ENCODE data around the gene ARVCF.

ARVCF gene

GRCh38 chr22:19972652-19973550 is 43.7 kb downstream of the ARVCF start:
- Histone ChIP-seq H3K4me2 (ENCODE audit: low read length) (no peak overlapping the region), H3K27ac (ENCODE audit: low read depth, low read length, poor library complexity, severe bottlenecking) (no peak overlapping the region), H2AFZ (ENCODE audit: low read length) (no peak overlapping the region), H3F3A (ENCODE audit: insufficient read depth, low read length) (no peaks in the 10 kb centered on the region), H3K36me3 (ENCODE audit: insufficient read depth, low read length) (peaks cover 5% of the 10 kb centered on the region; the same call in 1 of the 2 replicates), H3K9ac (ENCODE audit: low read length) (no peak overlapping the region), H3K4me3 (ENCODE audit: low read depth, low read length, poor library complexity, severe bottlenecking) (no peak overlapping the region), H3K79me2 (ENCODE audit: insufficient read depth, low read length) (no peaks in the 10 kb centered on the region), H4K20me1 (ENCODE audit: insufficient read depth, low read length) (no peaks in the 10 kb centered on the region), H3K27me3 (ENCODE audit: insufficient read depth, low read length) (peaks cover 3% of the 10 kb centered on the region; the same call in 1 of the 2 replicates), H3K9me3 (ENCODE audit: low read length) (no peaks in the 10 kb centered on the region), H3K4me1 (ENCODE audit: insufficient read depth, low read length, severe bottlenecking) (peaks cover 13% of the 10 kb centered on the region), H3K9me2 (ENCODE audit: low read depth, low read length) (no peaks in the 10 kb centered on the region)
- no peak for TF ChIP-seq EZH2 (IDR thresholded peaks at IDR 0.05; ENCODE audit: borderline replicate concordance, low read length)

- peaks cover 11% of the 10 kb centered on the region; the same call in 1 of the 2 replicates for H3K36me3 ChIP-seq (ENCODE audit: insufficient read depth, low read length)
These were observed 44.4 kb downstream of the ARVCF start for GRCh38 chr22:19972251-19972650.

GRCh38 chr22:19971276-19972124 is 45.1 kb downstream of the ARVCF start:
- H3K9ac ChIP-seq (ENCODE audit: low read length) = no peak overlapping the region
- no peaks in the 10 kb centered on the region for H3K9me3 ChIP-seq (ENCODE audit: low read length)
- no peak overlapping the region for H3K4me2 ChIP-seq (ENCODE audit: low read length)
- no peak overlapping the region for H2AFZ ChIP-seq (ENCODE audit: low read length)
- no peaks in the 10 kb centered on the region for H3K9me2 ChIP-seq (ENCODE audit: low read depth, low read length)
- H3K27me3 ChIP-seq (ENCODE audit: insufficient read depth, low read length) = peaks cover 3% of the 10 kb centered on the region; the same call in 1 of the 2 replicates
- H3K4me1 ChIP-seq (ENCODE audit: insufficient read depth, low read length, severe bottlenecking) = peaks cover 13% of the 10 kb centered on the region
- peaks cover 15% of the 10 kb centered on the region; the same call in 1 of the 2 replicates for H3K36me3 ChIP-seq (ENCODE audit: insufficient read depth, low read length)
- no peak overlapping the region for H3K27ac ChIP-seq (ENCODE audit: low read depth, low read length, poor library complexity, severe bottlenecking)
- H3K79me2 ChIP-seq (ENCODE audit: insufficient read depth, low read length) = no peaks in the 10 kb centered on the region
- TF ChIP-seq EZH2 (IDR thresholded peaks at IDR 0.05; ENCODE audit: borderline replicate concordance, low read length) = no peak
- TF ChIP-seq, protein P1, sequence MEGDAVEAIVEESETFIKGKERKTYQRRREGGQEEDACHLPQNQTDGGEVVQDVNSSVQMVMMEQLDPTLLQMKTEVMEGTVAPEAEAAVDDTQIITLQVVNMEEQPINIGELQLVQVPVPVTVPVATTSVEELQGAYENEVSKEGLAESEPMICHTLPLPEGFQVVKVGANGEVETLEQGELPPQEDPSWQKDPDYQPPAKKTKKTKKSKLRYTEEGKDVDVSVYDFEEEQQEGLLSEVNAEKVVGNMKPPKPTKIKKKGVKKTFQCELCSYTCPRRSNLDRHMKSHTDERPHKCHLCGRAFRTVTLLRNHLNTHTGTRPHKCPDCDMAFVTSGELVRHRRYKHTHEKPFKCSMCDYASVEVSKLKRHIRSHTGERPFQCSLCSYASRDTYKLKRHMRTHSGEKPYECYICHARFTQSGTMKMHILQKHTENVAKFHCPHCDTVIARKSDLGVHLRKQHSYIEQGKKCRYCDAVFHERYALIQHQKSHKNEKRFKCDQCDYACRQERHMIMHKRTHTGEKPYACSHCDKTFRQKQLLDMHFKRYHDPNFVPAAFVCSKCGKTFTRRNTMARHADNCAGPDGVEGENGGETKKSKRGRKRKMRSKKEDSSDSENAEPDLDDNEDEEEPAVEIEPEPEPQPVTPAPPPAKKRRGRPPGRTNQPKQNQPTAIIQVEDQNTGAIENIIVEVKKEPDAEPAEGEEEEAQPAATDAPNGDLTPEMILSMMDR (IDR thresholded peaks at IDR 0.05; ENCODE audit: low read length) = no peak
- no peaks in the 10 kb centered on the region for H3F3A ChIP-seq (ENCODE audit: insufficient read depth, low read length)
- no peak overlapping the region for H3K4me3 ChIP-seq (ENCODE audit: low read depth, low read length, poor library complexity, severe bottlenecking)
- no peaks in the 10 kb centered on the region for H4K20me1 ChIP-seq (ENCODE audit: insufficient read depth, low read length)

More at GRCh38 chr22:19972251-19972650, 44.4 kb downstream of the ARVCF start:
- TF ChIP-seq, protein P1 (IDR thresholded peaks at IDR 0.05; ENCODE audit: low read length) = no peak
- no peak for TF ChIP-seq EZH2 (IDR thresholded peaks at IDR 0.05; ENCODE audit: borderline replicate concordance, low read length)
- Histone ChIP-seq H3K27ac (ENCODE audit: low read depth, low read length, poor library complexity, severe bottlenecking) (no peak overlapping the region), H3K4me2 (ENCODE audit: low read length) (no peak overlapping the region), H3K27me3 (ENCODE audit: insufficient read depth, low read length) (peaks cover 3% of the 10 kb centered on the region; the same call in 1 of the 2 replicates), H3K4me3 (ENCODE audit: low read depth, low read length, poor library complexity, severe bottlenecking) (no peak overlapping the region), H3F3A (ENCODE audit: insufficient read depth, low read length) (no peaks in the 10 kb centered on the region), H3K79me2 (ENCODE audit: insufficient read depth, low read length) (no peaks in the 10 kb centered on the region), H4K20me1 (ENCODE audit: insufficient read depth, low read length) (no peaks in the 10 kb centered on the region), H2AFZ (ENCODE audit: low read length) (no peak overlapping the region), H3K4me1 (ENCODE audit: insufficient read depth, low read length, severe bottlenecking) (peaks cover 13% of the 10 kb centered on the region), H3K9me2 (ENCODE audit: low read depth, low read length) (no peaks in the 10 kb centered on the region), H3K9me3 (ENCODE audit: low read length) (no peaks in the 10 kb centered on the region), H3K9ac (ENCODE audit: low read length) (no peak overlapping the region)

All from OCI-LY1 (cell line).